SK-N-SH (cell line): ENCODE data around the gene PLCL2. TPM values are rescaled to one million over a fixed set of nuclear protein-coding genes. Genes with fewer than 3 reads are reported as not detected.

Experiments used
- CTCF ChIA-PET: fragments of 300-600, 350-600 bp; formaldehyde crosslinking; extraction: SDS; loops from one replicate; lab custom pipeline; 2021; lab: Yijun Ruan, JAX
- POLR2A ChIA-PET: fragments of 350-600 bp; sonication (Branson Sonifier 250); formaldehyde crosslinking; extraction: SDS; loops from one replicate; lab custom pipeline; 2020; ENCODE audit warnings: antibody characterized with exemption, inconsistent platforms; lab: Yijun Ruan, JAX
- DNase-seq: peaks from one replicate; pipeline ENCODE4 v3.0.0; 2012
- H2AFZ ChIP-seq: fragments of 200-600 bp; sonication (generic); 2 replicates; pipeline ENCODE4 v1.8.1; 2016; ENCODE audit warnings: antibody characterized with exemption, mild to moderate bottlenecking, low read depth
- H3F3A ChIP-seq: fragments of 200-600 bp; sonication (generic); replicated peaks from 2 replicates; pipeline ENCODE3; 2016; ENCODE audit warnings: antibody characterized with exemption, mild to moderate bottlenecking; ENCODE audit not compliant: insufficient read depth
- H3K27ac ChIP-seq, 2 experiments: fragments of 200-500 bp in 1 of 2; fragments of 200-600 bp in 1 of 2; sonication (Bioruptor generic) in 1 of 2; sonication (generic), shearing (Covaris generic) in 1 of 2; 2 replicates each; pipeline versions ENCODE4 v1.5.1 to v1.6.1; 2014 to 2016; ENCODE audit warnings: low read depth in 2 of 2, inconsistent platforms in 1 of 2, low read length in 1 of 2, mild to moderate bottlenecking in 1 of 2, mixed read lengths in 1 of 2
- H3K27me3 ChIP-seq: fragments of 200-600 bp; sonication (generic), shearing (Covaris generic); 2 replicates; pipeline ENCODE4 v1.6.1; 2016; ENCODE audit warnings: mixed run types; ENCODE audit not compliant: insufficient read depth
- H3K36me3 ChIP-seq, 2 experiments: fragments of 200-500 bp in 1 of 2; fragments of 200-600 bp in 1 of 2; sonication (Bioruptor generic) in 1 of 2; sonication (generic) in 1 of 2; replicated peaks in 1 of 2; 2 replicates each; pipeline versions ENCODE3 to v1.5.1; 2014 to 2016; ENCODE audit warnings: low read length in 1 of 2, mild to moderate bottlenecking in 1 of 2; ENCODE audit not compliant: insufficient read depth in 2 of 2, control insufficient read depth in 1 of 2
- H3K4me1 ChIP-seq, 2 experiments: fragments of 200-500 bp in 1 of 2; fragments of 200-600 bp in 1 of 2; sonication (Bioruptor generic) in 1 of 2; sonication (generic), shearing (Covaris generic) in 1 of 2; 2 replicates each; pipeline versions ENCODE4 v1.5.1 to v1.6.1; 2014 to 2016; ENCODE audit warnings: low read depth in 1 of 2, low read length in 1 of 2, mixed run types in 1 of 2; ENCODE audit not compliant: insufficient read depth in 2 of 2, control insufficient read depth in 1 of 2
- H3K4me2 ChIP-seq: fragments of 200-600 bp; sonication (generic), shearing (Covaris generic); 2 replicates; pipeline ENCODE4 v1.6.1; 2017; ENCODE audit warnings: mixed run types
- H3K4me3 ChIP-seq, 2 experiments: fragments of 200-500 bp in 1 of 2; fragments of 200-600 bp in 1 of 2; sonication (Bioruptor generic) in 1 of 2; sonication (generic), shearing (Covaris generic) in 1 of 2; 2 replicates each; pipeline versions ENCODE4 v1.5.1 to v1.8.1; 2014 to 2016; ENCODE audit warnings: low read depth in 2 of 2, inconsistent platforms in 1 of 2, low read length in 1 of 2, mild to moderate bottlenecking in 1 of 2, mixed read lengths in 1 of 2, moderate library complexity in 1 of 2
- H3K79me2 ChIP-seq: fragments of 200-600 bp; sonication (generic); 2 replicates; pipeline ENCODE4 v1.8.1; 2017; ENCODE audit warnings: mild to moderate bottlenecking; ENCODE audit not compliant: insufficient read depth
- H3K9ac ChIP-seq: fragments of 200-600 bp; sonication (generic); 2 replicates; pipeline ENCODE4 v1.6.1; 2017; ENCODE audit warnings: mixed run types
- H3K9me2 ChIP-seq: fragments of 200-600 bp; sonication (generic); 2 replicates; pipeline ENCODE4 v1.6.1; 2017; ENCODE audit warnings: mixed run types
- H3K9me3 ChIP-seq: fragments of 200-600 bp; sonication (generic); 2 replicates; pipeline ENCODE4 v1.6.1; 2017; ENCODE audit warnings: mixed run types, mild to moderate bottlenecking, moderate library complexity
- H4K20me1 ChIP-seq: fragments of 200-600 bp; sonication (generic); 2 replicates; pipeline ENCODE4 v1.6.1; 2017; ENCODE audit warnings: mild to moderate bottlenecking, mixed run types; ENCODE audit not compliant: insufficient read depth
- ELF1 ChIP-seq: IDR thresholded peaks from 2 replicates; pipeline ENCODE4 v1.4.0; 2012
- EP300 ChIP-seq, 2 experiments: IDR thresholded peaks; 2 replicates each; pipeline versions ENCODE4 v1.4.0 to v1.6.1; 2012; ENCODE audit warnings: borderline replicate concordance in 1 of 2, low read depth in 1 of 2, low read length in 1 of 2
- JUND ChIP-seq: IDR thresholded peaks from 2 replicates; pipeline ENCODE4 v1.4.0; 2012
- MEF2A ChIP-seq: IDR thresholded peaks from 2 replicates; pipeline ENCODE4 v1.4.0; 2012; ENCODE audit warnings: low read depth, borderline replicate concordance
- MXI1 ChIP-seq: IDR thresholded peaks from 2 replicates; pipeline ENCODE4 v1.6.1; 2012; ENCODE audit warnings: mild to moderate bottlenecking, low read depth, low read length, improper control_type of control experiment
- NFIC ChIP-seq: IDR thresholded peaks from 2 replicates; pipeline ENCODE4 v1.4.0; 2012; ENCODE audit warnings: borderline replicate concordance
- NRF1 ChIP-seq: IDR thresholded peaks from 2 replicates; pipeline ENCODE4 v1.6.1; 2012; ENCODE audit warnings: low read depth, mild to moderate bottlenecking, low read length
- POLR2AphosphoS5 ChIP-seq: IDR thresholded peaks from 2 replicates; pipeline ENCODE4 v1.6.1; 2012; ENCODE audit warnings: low read depth, low read length
- RAD21 ChIP-seq: IDR thresholded peaks from 2 replicates; pipeline ENCODE4 v1.6.1; 2012; ENCODE audit warnings: mild to moderate bottlenecking, low read length
- RFX5 ChIP-seq: IDR thresholded peaks from 2 replicates; pipeline ENCODE4 v1.6.1; 2012; ENCODE audit warnings: mild to moderate bottlenecking, improper control_type of control experiment, low read length
- SIN3A ChIP-seq: IDR thresholded peaks from 2 replicates; pipeline ENCODE4 v1.6.1; 2012; ENCODE audit warnings: low read depth, mild to moderate bottlenecking, low read length, moderate library complexity, borderline replicate concordance
- TAF1 ChIP-seq: IDR thresholded peaks from 2 replicates; pipeline ENCODE4 v1.6.1; 2012; ENCODE audit warnings: low read depth, mild to moderate bottlenecking, low read length, moderate library complexity, borderline replicate concordance
- TCF12 ChIP-seq: IDR thresholded peaks from 2 replicates; pipeline ENCODE4 v1.4.0; 2012
- TEAD4 ChIP-seq: IDR thresholded peaks from 2 replicates; pipeline ENCODE4 v1.4.0; 2012; ENCODE audit warnings: mild to moderate bottlenecking, borderline replicate concordance; ENCODE audit not compliant: insufficient read depth
- USF1 ChIP-seq: IDR thresholded peaks from 2 replicates; pipeline ENCODE4 v1.4.0; 2012; ENCODE audit warnings: low read depth, borderline replicate concordance
- YY1 ChIP-seq: IDR thresholded peaks from 2 replicates; pipeline ENCODE4 v1.4.0; 2012; ENCODE audit warnings: low read depth, mild to moderate bottlenecking
- WGBS: methylation state at CpG from one replicate; pipeline ENCODE4 v1.1.6; 2017; ENCODE audit warnings: low lambda C conversion rate; 5-methylcytosine and 5-hydroxymethylcytosine counted together
- polyA plus RNA-seq, 3 experiments: library from polyadenylated mRNA; depleted of rRNA; stranded (reverse); fragments of >200 nt; gene quantifications; 2 replicates each; pipeline ENCODE4 v1.2.3, GENCODE V29; 2012
- TF ChIP-seq, protein P1 (sequence below): IDR thresholded peaks from 2 replicates; pipeline ENCODE4 v1.4.0; 2012; ENCODE audit warnings: low read depth

The PLCL2 gene
- polyA plus RNA-seq, 1 of the 3 experiments (the other 2 are of a cell fraction), result 0.85 TPM

DNA sequence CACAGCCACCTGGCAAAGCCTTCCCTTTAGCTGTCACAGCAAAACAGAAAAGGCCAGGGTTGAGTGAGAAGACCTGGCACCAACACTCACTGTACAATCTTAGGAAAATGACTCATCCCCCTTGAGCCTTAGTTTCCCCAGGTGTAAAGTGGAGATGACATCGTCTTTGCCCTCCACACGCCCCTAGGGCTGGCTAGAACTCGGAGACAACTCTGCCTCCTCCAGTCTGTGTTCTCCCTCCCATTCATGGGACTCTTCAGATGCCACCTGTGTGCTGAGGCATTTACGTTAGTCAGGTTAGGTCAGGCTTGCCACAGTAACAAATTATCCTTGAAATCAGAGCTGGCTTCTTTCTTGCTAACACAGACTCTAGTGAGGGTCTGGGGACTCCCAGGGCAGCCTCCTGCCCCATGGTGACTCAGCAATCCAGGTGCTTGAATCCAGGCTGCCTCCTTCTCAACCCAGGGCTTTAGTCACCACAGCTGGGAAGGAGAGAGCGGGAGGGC lies 252.6 kb downstream of the PLCL2 start:
- Histone ChIP-seq H4K20me1 (no peaks in the 10 kb centered on the region), H3K36me3 (no peaks in the 10 kb centered on the region), H3K27me3 (no peaks in the 10 kb centered on the region), H3K4me1 (no peaks in the 10 kb centered on the region), H3K9me3 (no peaks in the 10 kb centered on the region), H3K4me2 (no peak overlapping the region), H3F3A (no peaks in the 10 kb centered on the region), H3K27ac (no peak overlapping the region), H3K9me2 (no peaks in the 10 kb centered on the region), H3K79me2 (no peaks in the 10 kb centered on the region), H3K4me3 (no peak overlapping the region), H2AFZ (no peak overlapping the region), H3K9ac (no peak overlapping the region)
- 25% methylated on average over 4 of the region's 5 CpGs for WGBS
- ChIA-PET POLR2A (no interaction called here), CTCF (no interaction called here)
- DNase-seq, result no peak
- TF ChIP-seq ELF1 (no peak), TCF12 (no peak), YY1 (no peak), TEAD4 (no peak), EP300 (IDR thresholded peaks at IDR 0.05; ENCODE audit: borderline replicate concordance in 1 of 2, low read depth in 1 of 2, low read length in 1 of 2) (no peak), TAF1 (no peak), RFX5 (no peak), RAD21 (no peak), NFIC (no peak), USF1 (no peak), POLR2AphosphoS5 (no peak), NRF1 (no peak), MEF2A (no peak)
- TF ChIP-seq, all 33 proteins: peak for 0

GRCh38 chr3:17138246-17139039 lies 253.7 kb downstream of the PLCL2 start:
- H3K36me3 ChIP-seq, result no peaks in the 10 kb centered on the region
- no peak overlapping the region for H3K4me3 ChIP-seq
- 31% methylated on average over 7 of the region's 7 CpGs for WGBS
- H3K9me2 ChIP-seq, result no peaks in the 10 kb centered on the region
- no peaks in the 10 kb centered on the region for H3K27me3 ChIP-seq
- ChIA-PET POLR2A (no interaction called here), CTCF (interaction anchor here (1.7 kb wide), 1 partner anchor 20 kb away, joined by 4 read pairs; no protein-coding TSS in a partner anchor)
- DNase-seq, result no peak
- H3K27ac ChIP-seq, result no peak overlapping the region
- H3K4me1 ChIP-seq, result no peaks in the 10 kb centered on the region
- no peak overlapping the region for H2AFZ ChIP-seq
- TF ChIP-seq, protein P1, sequence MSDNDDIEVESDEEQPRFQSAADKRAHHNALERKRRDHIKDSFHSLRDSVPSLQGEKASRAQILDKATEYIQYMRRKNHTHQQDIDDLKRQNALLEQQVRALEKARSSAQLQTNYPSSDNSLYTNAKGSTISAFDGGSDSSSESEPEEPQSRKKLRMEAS, result no peak
- TF ChIP-seq SIN3A (no peak), JUND (no peak), MXI1 (no peak), NRF1 (no peak)
- H3K4me2 ChIP-seq, result no peak overlapping the region
- no peaks in the 10 kb centered on the region for H3K79me2 ChIP-seq
- H3F3A ChIP-seq, result no peaks in the 10 kb centered on the region
- no peaks in the 10 kb centered on the region for H3K9me3 ChIP-seq
- no peak overlapping the region for H3K9ac ChIP-seq
- no peaks in the 10 kb centered on the region for H4K20me1 ChIP-seq
